HG02798 (cell line): Measurements from ENCODE around the gene CD247.
A peak's percentile ranks its signal among the peaks of the same experiment; 100 is the strongest.
"Not testable (repeated sequence)": the region's sequence is repeated elsewhere in the genome, so short reads cannot be mapped to it uniquely, and the experiment has no call there.

ENCODE experiments used
- ATAC-seq: cut with Tn5 transposase; IDR thresholded peaks from one replicate; pipeline ENCODE4 v1.9.1; 2021; ENCODE audit warnings: mild to moderate bottlenecking; ENCODE audit not compliant: unreplicated experiment, poor library complexity

The CD247 gene

GRCh38 chr1:167518331-167518700 is at the start of gene CD247:
Gene CD247 (minus strand): TSS chr1:167518529. CDS start chr1:167518465, 64 bp downstream.
- ATAC-seq, result no peak

- ATAC-seq, result no peak
These were observed 49.3 kb upstream of the CD247 start for GRCh38 chr1:167567663-167568062.

- ATAC-seq, result no peak
These were observed 48.4 kb upstream of the CD247 start for GRCh38 chr1:167566766-167567165.

- no peak for ATAC-seq
These were observed 47.6 kb upstream of the CD247 start for GRCh38 chr1:167565922-167566321.

GRCh38 chr1:167564612-167565270 is 46.4 kb upstream of the CD247 start:
- ATAC-seq, result no peak

DNA sequence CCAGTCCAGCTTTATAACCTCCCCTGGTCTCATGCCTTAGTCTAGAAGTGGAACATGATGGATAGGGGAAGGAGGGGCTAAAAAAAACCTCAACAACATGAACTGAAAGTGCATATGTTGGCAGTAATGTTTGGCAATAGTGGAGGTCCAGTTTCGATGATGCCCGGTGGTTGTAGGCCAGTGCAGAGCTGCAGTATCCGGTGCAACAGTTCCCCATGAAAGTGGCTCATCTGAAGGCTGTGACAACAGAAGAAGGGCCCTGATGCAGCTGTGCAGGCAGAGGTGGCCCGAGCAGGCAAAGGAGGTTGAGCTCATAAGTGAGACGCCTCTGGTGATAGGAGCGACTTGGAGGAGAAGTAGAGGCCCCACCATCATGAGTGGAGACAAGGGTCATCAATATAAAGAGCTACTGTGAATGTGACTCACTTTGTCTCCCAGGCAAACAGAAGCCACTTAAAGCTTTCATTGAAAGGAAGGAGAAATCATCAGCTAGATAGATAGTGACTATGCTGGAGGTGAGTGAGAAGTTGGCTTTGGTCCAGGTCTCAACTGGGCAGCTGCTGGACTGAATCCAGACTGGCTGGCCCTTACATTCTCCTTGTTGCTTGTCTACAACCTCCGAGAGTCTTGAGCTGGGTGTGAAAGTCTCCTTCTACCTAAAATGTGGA is 45.4 kb upstream of the CD247 start:
- no peak for ATAC-seq

- no peak for ATAC-seq
These were observed 44.4 kb upstream of the CD247 start for GRCh38 chr1:167562702-167563101.

- no peak for ATAC-seq
These were observed 43.4 kb upstream of the CD247 start for GRCh38 chr1:167561753-167562152.

GRCh38 chr1:167555971-167556714 is 37.8 kb upstream of the CD247 start:
- no peak for ATAC-seq

DNA sequence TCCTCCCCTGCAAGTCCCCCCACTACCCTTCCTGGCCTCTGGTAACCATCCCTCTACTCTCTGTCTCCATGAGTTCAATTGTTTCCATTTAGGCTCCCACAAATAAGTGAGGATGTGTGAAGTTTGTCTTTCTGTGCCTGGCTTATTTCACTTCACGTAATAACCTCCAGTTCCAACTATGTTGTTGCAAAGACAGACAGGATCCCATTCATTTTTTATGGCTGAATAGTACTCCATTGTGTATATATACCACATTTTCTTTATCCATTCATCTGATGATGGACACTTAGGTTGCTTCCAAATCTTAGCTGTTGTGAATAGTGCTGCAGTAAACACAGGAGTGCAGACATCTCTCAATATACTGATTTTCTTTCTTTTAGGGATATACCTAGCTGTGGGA is 36.7 kb upstream of the CD247 start:
- not testable (repeated sequence) for ATAC-seq

- peak; percentile 16 for ATAC-seq
These were observed 35.9 kb upstream of the CD247 start for GRCh38 chr1:167554028-167554779.

DNA sequence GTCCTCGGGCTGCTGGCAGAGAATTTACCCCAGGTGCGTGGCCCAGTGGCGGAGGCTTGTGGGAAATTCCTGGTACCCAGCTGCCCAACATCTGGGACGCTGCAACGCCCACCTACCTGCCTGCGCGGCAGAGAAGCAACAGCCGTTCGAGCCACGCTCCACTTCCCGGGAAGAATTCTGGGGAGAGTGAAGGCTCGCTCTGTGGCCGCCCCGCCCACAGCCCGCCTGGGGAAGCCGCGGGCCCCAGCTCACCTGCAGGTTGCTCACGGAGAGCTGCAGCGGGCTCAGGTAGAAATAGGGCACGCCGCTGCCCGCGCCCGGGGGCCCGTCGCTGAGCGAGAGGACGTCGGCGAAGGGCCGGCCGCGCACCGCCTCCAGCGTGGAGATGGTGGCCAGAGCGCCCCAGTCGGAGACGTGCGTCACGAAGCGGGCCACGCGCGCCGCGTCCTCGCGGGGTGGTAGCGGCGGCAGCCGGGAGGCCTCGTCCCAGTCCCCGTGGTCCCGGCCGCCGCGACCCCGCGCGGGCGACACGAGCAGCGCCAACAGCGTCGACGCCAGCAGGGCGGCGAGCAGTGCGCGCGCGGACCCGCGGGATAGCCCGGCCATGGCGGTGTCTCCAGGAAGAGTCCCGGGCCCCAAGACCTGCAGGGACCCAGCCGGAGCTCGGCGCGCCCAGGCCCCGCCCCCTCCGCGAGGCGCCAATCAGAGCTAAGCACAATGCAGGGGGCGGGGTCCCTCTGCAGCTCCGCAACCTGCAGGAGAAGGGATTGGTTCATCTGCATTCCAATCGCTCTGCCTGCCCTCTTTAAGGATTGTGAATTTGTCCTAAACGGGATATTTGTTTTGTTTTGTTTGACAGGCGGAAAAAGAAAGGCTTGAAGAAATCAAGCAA is 35.1 kb upstream of the CD247 start, which contains the start of gene CREG1:
Gene CREG1 (minus strand): TSS at position 627 of the 892 bp plus-strand sequence.
- ATAC-seq, result peak; percentile 100

DNA sequence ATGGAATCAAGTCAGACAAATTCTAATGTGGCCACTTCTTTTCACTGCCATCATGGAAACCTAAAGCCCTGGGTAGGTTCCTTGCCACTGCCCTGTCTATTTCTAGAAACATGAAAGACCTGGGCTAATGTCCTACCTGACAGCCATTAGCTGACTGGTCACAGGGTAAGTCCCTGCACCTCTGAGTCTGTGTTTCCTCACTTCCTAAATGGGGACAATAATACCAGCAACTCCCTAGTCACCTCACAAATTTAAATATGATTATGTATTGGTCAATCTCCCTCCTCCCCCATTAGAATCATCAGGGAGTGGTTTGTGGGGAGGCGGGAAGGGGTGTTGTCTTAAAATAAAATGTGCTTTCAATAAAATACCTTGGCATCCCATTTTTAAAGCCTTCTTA is 33.0 kb upstream of the CD247 start:
- no peak for ATAC-seq

GRCh38 chr1:167548059-167548932 is 30.0 kb upstream of the CD247 start:
- ATAC-seq, result no peak

DNA sequence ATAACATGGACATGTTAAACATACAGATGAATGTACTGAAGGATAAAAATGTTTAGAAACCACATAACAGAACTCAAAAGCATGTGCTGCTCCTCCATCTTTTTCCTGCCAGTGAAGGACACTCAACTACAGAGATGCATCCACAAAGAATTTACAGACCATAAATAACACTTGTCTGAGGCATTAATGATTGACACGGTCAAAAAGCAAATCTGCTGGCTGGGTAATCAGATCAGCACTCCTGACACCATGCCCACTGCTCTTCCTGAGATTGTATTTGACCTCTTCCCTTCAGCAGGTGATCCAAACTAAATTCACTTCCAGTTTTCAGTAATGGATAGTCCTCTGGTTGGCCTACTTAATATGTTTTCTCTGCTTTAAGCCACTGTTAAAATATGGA is 28.6 kb upstream of the CD247 start:
- no peak for ATAC-seq

GRCh38 chr1:167545349-167545748 is 27.0 kb upstream of the CD247 start:
- no peak for ATAC-seq

GRCh38 chr1:167544447-167545093 is 26.2 kb upstream of the CD247 start:
- ATAC-seq, result no peak
